HTR-8/SVneo (cell line): ENCODE data around the gene HEPN1.
"Not testable (repeated sequence)": the region's sequence is repeated elsewhere in the genome, so short reads cannot be mapped to it uniquely, and the experiment has no call there.

Source experiments
- DNase-seq: peaks from one replicate; pipeline ENCODE4 v3.0.0; 2011; ENCODE audit warnings: low spot score, mixed read lengths; ENCODE audit not compliant: insufficient read length
- FAIRE-seq: peaks from 2 replicates; lab custom pipeline; 2011; peaks lifted over from hg19 to GRCh38; lab: Jason Lieb, UNC

HEPN1 gene

DNA sequence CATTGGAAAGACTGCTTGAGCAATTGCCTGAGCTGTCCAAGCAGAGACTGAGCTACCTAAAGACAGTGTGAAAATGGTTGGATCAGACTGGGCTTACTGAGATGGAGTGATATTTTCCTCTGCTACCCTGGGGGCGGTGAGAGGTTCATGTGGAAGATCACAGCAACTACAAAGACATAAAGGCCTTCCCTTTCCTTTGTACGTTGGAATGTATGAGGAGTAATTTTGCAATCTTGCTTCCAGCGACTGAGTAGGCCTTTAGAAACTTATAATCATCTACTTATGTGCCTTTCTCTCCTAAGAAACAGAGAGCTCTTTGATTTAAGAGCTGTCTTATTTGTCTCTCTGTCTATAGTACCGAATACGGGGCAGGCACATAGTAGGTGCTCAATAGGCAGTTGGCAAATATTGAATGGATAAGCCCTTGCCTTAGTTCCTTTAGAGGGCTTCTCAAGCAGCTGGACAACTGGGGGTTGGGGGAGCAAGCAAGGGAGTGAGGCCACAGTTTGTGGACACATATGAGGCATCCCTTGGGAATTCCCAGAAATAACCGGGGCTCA is 19.2 kb downstream of the HEPN1 start:
- DNase-seq (no peak), FAIRE-seq (no peak)

- DNase-seq (no peak), FAIRE-seq (no peak)
These were observed 19.9 kb downstream of the HEPN1 start for GRCh38 chr11:124938970-124939369.

GRCh38 chr11:124941703-124942102 is 22.7 kb downstream of the HEPN1 start:
- no peak for FAIRE-seq
- DNase-seq, result no peak

GRCh38 chr11:124942466-124943253 is 23.6 kb downstream of the HEPN1 start:
- DNase-seq, result no peak
- FAIRE-seq, result no peak

DNA sequence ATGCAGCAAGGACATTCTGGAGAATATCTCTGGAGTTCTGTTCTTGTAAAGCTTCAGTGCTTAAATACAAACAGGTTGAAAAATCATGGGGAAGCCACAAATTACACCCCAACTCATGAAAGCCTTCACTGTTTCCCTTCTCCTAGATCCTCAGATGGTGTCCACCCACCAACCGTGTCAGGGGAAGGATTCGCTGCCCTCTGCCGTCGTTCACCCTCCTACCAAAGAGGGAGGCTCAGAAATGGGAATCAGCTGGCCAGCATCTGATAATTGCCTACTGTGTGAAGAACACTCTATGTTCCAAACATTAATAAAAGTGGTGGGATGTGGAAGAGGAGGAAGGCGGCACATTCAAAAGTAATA is 24.2 kb downstream of the HEPN1 start:
- DNase-seq (no peak), FAIRE-seq (no peak)

DNA sequence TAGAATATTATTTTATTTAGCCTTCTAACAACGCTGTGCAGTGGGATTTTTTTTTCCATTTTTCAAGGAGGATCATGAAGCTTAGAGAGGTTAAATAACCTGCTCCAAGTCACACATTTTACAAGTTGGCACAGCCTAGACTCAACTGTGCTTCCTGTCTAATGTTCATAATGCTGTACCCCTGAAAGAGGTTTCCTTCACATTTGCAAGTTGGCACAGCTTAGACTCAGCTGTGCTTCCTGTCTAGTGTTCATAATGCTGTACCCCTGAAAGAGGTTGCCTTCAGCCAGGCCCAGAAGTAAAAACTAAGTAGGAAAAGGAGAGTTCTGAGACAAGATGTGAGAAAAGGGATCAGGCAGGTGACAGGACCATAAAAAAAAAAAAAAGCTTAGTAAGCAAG is 24.7 kb downstream of the HEPN1 start:
- FAIRE-seq (no peak), DNase-seq (no peak)

DNA sequence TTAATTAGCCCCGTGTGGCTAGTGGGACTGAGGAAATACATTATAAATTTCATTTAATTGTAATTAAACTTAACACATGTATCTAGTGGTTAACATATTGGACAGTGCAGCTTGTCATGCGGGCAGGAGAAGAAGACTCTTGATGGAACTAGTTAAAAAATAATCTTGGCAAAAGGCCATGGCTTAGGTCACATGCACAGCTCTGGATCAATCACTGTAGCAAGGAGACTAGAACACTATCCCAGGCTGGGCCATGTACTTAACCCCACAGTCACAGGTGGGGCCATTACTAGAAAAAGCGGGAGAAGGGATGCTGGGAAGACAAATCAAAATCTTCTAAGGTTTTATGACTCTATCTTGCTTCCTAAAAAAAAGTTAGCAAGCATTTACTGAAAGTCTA is 25.5 kb downstream of the HEPN1 start:
- DNase-seq (no peak), FAIRE-seq (no peak)

DNA sequence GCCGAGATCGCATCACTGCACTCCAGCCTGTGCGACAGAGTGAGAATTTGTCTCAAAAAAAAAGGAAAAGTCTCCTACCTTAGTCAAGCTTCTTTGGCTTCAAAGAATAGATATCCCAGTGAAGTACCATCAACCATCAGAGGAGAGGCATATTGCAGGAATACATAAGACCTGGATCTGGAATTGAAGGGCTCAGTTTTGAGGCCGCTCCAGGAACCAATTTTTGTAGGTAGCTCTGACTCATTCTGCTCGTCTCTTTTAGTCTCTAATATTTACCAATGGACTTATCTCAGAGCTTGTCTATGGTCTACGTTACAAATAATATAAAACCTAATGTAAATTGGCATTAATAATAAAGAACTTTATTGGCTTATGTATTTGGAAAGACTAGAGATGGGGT is 26.8 kb downstream of the HEPN1 start:
- DNase-seq, result no peak
- no peak for FAIRE-seq

DNA sequence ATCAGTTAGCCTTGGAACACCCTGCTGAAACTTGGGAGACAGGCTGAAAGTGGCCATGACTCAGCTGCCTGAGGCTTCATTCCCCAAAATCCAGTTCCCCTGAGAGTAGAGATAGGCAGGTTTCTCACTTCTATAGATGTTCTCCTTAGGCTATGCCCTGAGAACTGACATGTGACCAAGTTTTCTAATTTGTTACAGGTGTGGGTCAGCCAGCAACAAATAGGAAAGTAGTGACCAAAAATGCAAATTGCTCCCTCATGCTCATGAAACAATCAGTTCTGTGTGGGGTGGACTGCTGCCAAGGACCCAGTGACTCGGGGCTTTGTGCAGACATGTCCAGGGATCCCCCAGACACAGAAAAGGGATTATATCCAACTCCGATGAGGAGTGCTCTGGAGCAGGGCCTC is 27.7 kb downstream of the HEPN1 start:
- DNase-seq (no peak), FAIRE-seq (no peak)

GRCh38 chr11:124950601-124951330 is 31.7 kb downstream of the HEPN1 start:
- FAIRE-seq (no peak), DNase-seq (no peak)

- FAIRE-seq, result no peak
- no peak for DNase-seq
These were observed 32.3 kb downstream of the HEPN1 start for GRCh38 chr11:124951341-124951740.

GRCh38 chr11:124953753-124954589 is 34.9 kb downstream of the HEPN1 start, which contains the start of gene CCDC15:
TSS of gene CCDC15 (plus strand) at chr11:124954202. CDS start at chr11:124954733, 531 bp downstream.
- FAIRE-seq (peak; percentile 90), DNase-seq (peak; percentile 83)

- no peak for FAIRE-seq
- no peak for DNase-seq
These were observed 35.5 kb downstream of the HEPN1 start for GRCh38 chr11:124954590-124954955.

- DNase-seq, result no peak
- no peak for FAIRE-seq
These were observed 36.0 kb downstream of the HEPN1 start for GRCh38 chr11:124955035-124955434.

GRCh38 chr11:124961972-124962609 is 43.0 kb downstream of the HEPN1 start:
- FAIRE-seq (no peak), DNase-seq (peak; percentile 56)

GRCh38 chr11:124968197-124968596 is 49.1 kb downstream of the HEPN1 start:
- not testable (repeated sequence) for FAIRE-seq

More at GRCh38 chr11:124968197-124968596, 49.1 kb downstream of the HEPN1 start:
- not testable (repeated sequence) for DNase-seq
